ENCODE results near the gene ZNF608.

- TF ChIP-seq CTCF (IDR thresholded peaks at IDR 0.05; ENCODE audit: low read depth, low read length, missing input control) (no peak), TAF1 (conservative IDR thresholded peaks at IDR 0.05) (no peak), EGR1 (IDR thresholded peaks at IDR 0.05; ENCODE audit: low read depth in 2 of 2) (no peak), REST (IDR thresholded peaks at IDR 0.05) (no peak), MAX (IDR thresholded peaks at IDR 0.05) (no peak), JUND (IDR thresholded peaks at IDR 0.05) (no peak), RAD21 (IDR thresholded peaks at IDR 0.05) (no peak), FOXA1 (IDR thresholded peaks at IDR 0.05) (no peak), NR2F2 (IDR thresholded peaks at IDR 0.05) (no peak), ATF3 (IDR thresholded peaks at IDR 0.05) (no peak), RXRA (IDR thresholded peaks at IDR 0.05) (no peak), GABPA (IDR thresholded peaks at IDR 0.05 in 1 of 2, conservative IDR thresholded peaks at IDR 0.05 in 1 of 2) (no peak), YY1 (IDR thresholded peaks at IDR 0.05) (no peak)
Observed at GRCh38 chr5:124736805-124737188, 9.6 kb downstream of the ZNF608 start.

All from liver (tissue), 3 donors.